Esophagus muscularis mucosa (tissue), 4 donors: Measurements from ENCODE around the gene NAV2. TPM values are rescaled to one million over a fixed set of nuclear protein-coding genes. Genes with fewer than 3 reads are reported as not detected.

Experiments
- DNase-seq: peaks from one replicate; pipeline ENCODE4 v3.0.0-alpha.2; 2017; ENCODE audit errors: extremely low spot score
- H3K27ac ChIP-seq, 4 donors: fragments of 200-600 bp; sonication (generic); replicated peaks in 1 of 4; 1 replicate in 3 of 4; 2 replicates in 1 of 4; pipeline ENCODE4 v1.5.1; 2016 to 2019; ENCODE audit warnings: mild to moderate bottlenecking in 1 of 4
- H3K27me3 ChIP-seq, 4 donors: fragments of 200-600 bp; sonication (generic); one replicate each; pipeline versions ENCODE4 v1.5.1 to v1.6.0; 2016 to 2019
- H3K36me3 ChIP-seq, 4 donors: fragments of 200-600 bp; sonication (generic); one replicate each; pipeline ENCODE4 v1.5.1; 2016 to 2019
- H3K4me1 ChIP-seq, 4 donors: fragments of 200-600 bp; sonication (generic); one replicate each; pipeline ENCODE4 v1.5.1; 2016 to 2019
- H3K4me3 ChIP-seq, 4 donors: fragments of 200-600 bp; sonication (generic); 1 replicate in 2 of 4; 2 replicates in 2 of 4; pipeline ENCODE4 v1.5.1; 2016 to 2019; ENCODE audit warnings: mild to moderate bottlenecking in 4 of 4, moderate library complexity in 1 of 4
- H3K9me3 ChIP-seq, 4 donors: fragments of 200-600 bp; sonication (generic); 1 replicate in 3 of 4; 2 replicates in 1 of 4; pipeline ENCODE4 v1.5.1; 2016 to 2019
- EP300 ChIP-seq: sonication (generic); formaldehyde crosslinking; IDR thresholded peaks from one replicate; pipeline ENCODE4 v1.6.1; 2017; ENCODE audit warnings: antibody characterized with exemption
- POLR2A ChIP-seq: fragments of 450-650 bp; IDR thresholded peaks from one replicate; pipeline ENCODE4 v1.6.1; 2017; ENCODE audit warnings: antibody characterized with exemption, moderate library complexity, mild to moderate bottlenecking, low read depth
- POLR2AphosphoS5 ChIP-seq, 2 donors: sonication (generic); formaldehyde crosslinking; IDR thresholded peaks; one replicate each; pipeline ENCODE4 v1.6.1; 2017; ENCODE audit warnings: antibody characterized with exemption in 2 of 2
- WGBS: methylation state at CpG from one replicate; pipeline ENCODE4 v1.1.5; 2018; 5-methylcytosine and 5-hydroxymethylcytosine counted together
- intact Hi-C: fragments of 100-400 bp; cut with DNase I; formaldehyde crosslinking; loops from one replicate; pipeline ENCODE4 v1.15.1; 2023
- total RNA-seq, 4 donors: library from RNA; depleted of rRNA; stranded (reverse); fragments of >200 nt; gene quantifications; one replicate each; pipeline versions ENCODE4 v1.1.0 to v1.2.1, GENCODE V29; 2016
- TF ChIP-seq, protein P1 (sequence below), 3 experiments: fragments of 200-600 bp in 2 of 3; fragments of 450-650 bp in 1 of 3; sonication (generic) in 2 of 3; IDR thresholded peaks; one replicate each; pipeline ENCODE4 v1.5.1; 2017 to 2019; ENCODE audit warnings: antibody characterized with exemption in 3 of 3, mild to moderate bottlenecking in 2 of 3, moderate library complexity in 1 of 3

Gene NAV2
- total RNA-seq, 4 donors from 2014 or later: 21.9 to 57.0 (median 37.5) TPM

DNA sequence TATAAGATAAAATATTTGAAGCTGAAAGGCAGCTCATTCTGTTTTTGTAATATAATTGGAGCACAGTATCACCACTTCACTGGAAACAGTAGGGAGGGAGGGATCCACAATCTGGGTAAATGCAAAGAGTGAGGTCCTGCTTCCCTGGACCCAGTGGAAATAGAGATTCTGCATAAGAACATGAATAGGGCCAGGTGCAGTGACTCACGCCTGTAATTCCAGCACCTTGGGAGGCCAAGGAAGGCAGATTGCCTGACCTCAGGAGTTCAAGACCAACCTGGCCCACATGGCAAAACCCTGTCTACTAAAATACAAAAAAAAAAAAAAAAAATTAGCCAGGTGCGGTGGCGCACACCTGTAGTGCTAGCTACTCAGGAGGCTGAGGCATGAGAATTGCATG, 303.9 kb downstream of the NAV2 start:
- 67% methylated on average over 3 of the region's 3 CpGs for WGBS
- intact Hi-C loops: no loop called here
- TF ChIP-seq POLR2A (no peak), POLR2AphosphoS5 (IDR thresholded peaks at IDR 0.05) (no peak), EP300 (no peak)
- TF ChIP-seq, protein P1, sequence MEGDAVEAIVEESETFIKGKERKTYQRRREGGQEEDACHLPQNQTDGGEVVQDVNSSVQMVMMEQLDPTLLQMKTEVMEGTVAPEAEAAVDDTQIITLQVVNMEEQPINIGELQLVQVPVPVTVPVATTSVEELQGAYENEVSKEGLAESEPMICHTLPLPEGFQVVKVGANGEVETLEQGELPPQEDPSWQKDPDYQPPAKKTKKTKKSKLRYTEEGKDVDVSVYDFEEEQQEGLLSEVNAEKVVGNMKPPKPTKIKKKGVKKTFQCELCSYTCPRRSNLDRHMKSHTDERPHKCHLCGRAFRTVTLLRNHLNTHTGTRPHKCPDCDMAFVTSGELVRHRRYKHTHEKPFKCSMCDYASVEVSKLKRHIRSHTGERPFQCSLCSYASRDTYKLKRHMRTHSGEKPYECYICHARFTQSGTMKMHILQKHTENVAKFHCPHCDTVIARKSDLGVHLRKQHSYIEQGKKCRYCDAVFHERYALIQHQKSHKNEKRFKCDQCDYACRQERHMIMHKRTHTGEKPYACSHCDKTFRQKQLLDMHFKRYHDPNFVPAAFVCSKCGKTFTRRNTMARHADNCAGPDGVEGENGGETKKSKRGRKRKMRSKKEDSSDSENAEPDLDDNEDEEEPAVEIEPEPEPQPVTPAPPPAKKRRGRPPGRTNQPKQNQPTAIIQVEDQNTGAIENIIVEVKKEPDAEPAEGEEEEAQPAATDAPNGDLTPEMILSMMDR (IDR thresholded peaks at IDR 0.05): no peak

DNA sequence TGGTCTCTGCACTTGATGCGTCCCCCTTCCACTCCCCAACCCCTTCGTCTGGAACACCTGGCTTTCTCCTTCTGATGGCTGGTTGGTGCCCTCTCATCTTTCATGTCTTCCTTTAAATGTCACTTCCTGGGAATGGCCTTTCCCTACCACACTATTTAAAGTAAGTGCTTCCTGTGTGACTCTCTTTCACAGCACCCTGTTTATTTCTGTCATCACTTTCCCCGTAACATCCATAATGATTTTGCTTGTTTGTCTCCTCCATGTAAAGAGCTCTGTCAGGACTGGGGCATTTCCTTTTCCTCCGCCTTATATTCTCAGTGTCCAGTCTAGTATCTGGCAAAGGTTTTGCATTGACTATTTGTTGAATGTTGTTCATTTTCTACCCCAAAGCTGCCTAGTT, 304.7 kb downstream of the NAV2 start:
- no peaks in the 10 kb centered on the region for H3K36me3 ChIP-seq
- peaks cover 10 to 43% (median 36%) of the 10 kb centered on the region in 4 donors for H3K4me1 ChIP-seq
- no peak for DNase-seq
- H3K27ac ChIP-seq: no peak overlapping the region
- TF ChIP-seq POLR2A (no peak), POLR2AphosphoS5 (IDR thresholded peaks at IDR 0.05) (no peak), EP300 (no peak)
- TF ChIP-seq, protein P1 (IDR thresholded peaks at IDR 0.05): no peak
- H3K27me3 ChIP-seq: no peaks in the 10 kb centered on the region
- H3K9me3 ChIP-seq: no peaks in the 10 kb centered on the region
- WGBS: 92% methylated on average over 4 of the region's 4 CpGs
- no peak overlapping the region for H3K4me3 ChIP-seq
- intact Hi-C loops: no loop called here

More for the DNA sequence above, 303.9 kb downstream of the NAV2 start:
- Histone ChIP-seq H3K27ac (no peak overlapping the region), H3K9me3 (no peaks in the 10 kb centered on the region), H3K4me3 (no peak overlapping the region), H3K27me3 (no peaks in the 10 kb centered on the region), H3K36me3 (no peaks in the 10 kb centered on the region), H3K4me1 (peaks cover 10 to 47% (median 30%) of the 10 kb centered on the region in 4 donors)
- no peak for DNase-seq

DNA sequence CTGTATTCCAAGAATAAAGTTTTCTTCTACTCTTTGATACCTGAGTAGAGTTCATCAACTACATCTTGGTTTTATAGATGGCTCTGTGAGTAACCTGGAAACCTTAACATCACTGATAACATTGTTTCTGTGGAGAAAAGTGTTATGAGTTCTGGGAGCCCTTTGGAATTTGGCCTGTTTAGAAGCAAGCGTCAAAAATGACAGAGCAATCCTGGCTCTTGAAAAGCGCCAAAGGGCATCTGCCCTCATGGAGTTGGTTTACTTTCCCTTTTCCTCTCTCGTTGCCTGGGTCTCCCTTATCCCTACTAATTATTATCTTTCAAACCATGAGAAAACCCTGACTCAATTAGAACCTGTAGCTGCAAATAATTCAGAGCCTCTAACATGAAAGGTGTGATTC, 307.6 kb downstream of the NAV2 start:
- H3K4me3 ChIP-seq: no peak overlapping the region
- no peak overlapping the region for H3K27ac ChIP-seq
- peaks cover 16 to 49% (median 32%) of the 10 kb centered on the region in 4 donors for H3K4me1 ChIP-seq
- H3K36me3 ChIP-seq: no peaks in the 10 kb centered on the region
- DNase-seq: no peak
- no peaks in the 10 kb centered on the region for H3K9me3 ChIP-seq
- TF ChIP-seq, protein P1 (IDR thresholded peaks at IDR 0.05): no peak
- no peak for TF ChIP-seq POLR2AphosphoS5 (IDR thresholded peaks at IDR 0.05)
- no peak for TF ChIP-seq EP300
- no peak for TF ChIP-seq POLR2A
- intact Hi-C loops: no loop called here
- WGBS: 52% methylated on average over 3 of the region's 3 CpGs
- H3K27me3 ChIP-seq: no peaks in the 10 kb centered on the region

DNA sequence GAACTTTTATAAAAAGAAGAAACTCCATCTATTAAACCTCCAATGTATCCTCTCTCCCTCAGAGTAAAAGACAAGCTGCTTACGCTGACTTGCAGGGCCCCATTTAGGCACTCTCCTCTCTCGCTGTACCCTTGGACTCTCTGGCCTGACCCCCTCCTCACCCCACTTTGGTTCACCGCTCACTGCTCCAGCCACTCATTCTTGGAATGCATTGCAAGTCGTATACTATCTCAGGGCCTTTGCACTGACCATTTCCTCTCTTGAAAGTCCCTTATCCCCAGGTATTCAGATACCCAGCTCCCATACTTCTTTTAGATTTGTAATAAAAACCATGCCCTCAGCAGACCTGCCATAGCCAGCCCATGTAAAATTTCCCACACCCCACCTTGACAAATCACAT, 308.1 kb downstream of the NAV2 start:
- no peaks in the 10 kb centered on the region for H3K9me3 ChIP-seq
- DNase-seq: no peak
- 90% methylated on average over 4 of the region's 4 CpGs for WGBS
- peaks cover 16 to 49% (median 30%) of the 10 kb centered on the region in 4 donors for H3K4me1 ChIP-seq
- H3K27me3 ChIP-seq: no peaks in the 10 kb centered on the region
- intact Hi-C loops: no loop called here
- H3K27ac ChIP-seq: no peak overlapping the region
- no peak overlapping the region for H3K4me3 ChIP-seq
- TF ChIP-seq EP300: no peak
- TF ChIP-seq POLR2AphosphoS5 (IDR thresholded peaks at IDR 0.05): no peak
- TF ChIP-seq POLR2A: no peak
- TF ChIP-seq, protein P1 (IDR thresholded peaks at IDR 0.05): no peak
- H3K36me3 ChIP-seq: no peaks in the 10 kb centered on the region

DNA sequence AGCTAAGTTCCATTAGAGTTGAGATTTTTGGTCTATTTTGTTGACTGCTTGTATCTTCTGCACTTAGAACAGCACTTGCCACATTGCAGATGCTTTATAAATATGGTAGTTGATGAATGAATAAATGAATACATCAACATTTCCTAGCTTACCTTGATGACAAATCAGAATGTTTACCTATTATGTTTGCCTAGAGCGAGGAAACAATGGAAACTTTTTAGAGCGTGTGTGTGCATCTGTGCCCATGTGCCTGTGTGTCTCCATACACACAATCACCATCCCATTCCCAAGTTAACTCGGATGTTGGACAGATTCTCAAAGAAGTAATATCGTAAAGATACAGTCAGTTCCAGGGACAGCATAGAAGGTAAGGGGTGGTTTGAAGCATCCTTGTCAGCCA, 308.6 kb downstream of the NAV2 start:
- no peak overlapping the region for H3K4me3 ChIP-seq
- DNase-seq: no peak
- TF ChIP-seq, protein P1 (IDR thresholded peaks at IDR 0.05): no peak
- TF ChIP-seq POLR2A: no peak
- WGBS: 91% methylated on average over 4 of the region's 4 CpGs
- intact Hi-C loops: no loop called here
- H3K9me3 ChIP-seq: no peaks in the 10 kb centered on the region
- H3K36me3 ChIP-seq: no peaks in the 10 kb centered on the region
- peaks cover 13 to 49% (median 27%) of the 10 kb centered on the region in 4 donors for H3K4me1 ChIP-seq
- no peaks in the 10 kb centered on the region for H3K27me3 ChIP-seq
- H3K27ac ChIP-seq: no peak overlapping the region
